HepG2 (cell line): ENCODE measurements around the gene MDM4. TPM values are rescaled to one million over a fixed set of nuclear protein-coding genes. Genes with fewer than 3 reads are reported as not detected.

ENCODE experiments used
- ARHGAP35 ChIP-seq: sonication (generic); formaldehyde crosslinking; IDR thresholded peaks from 2 replicates; pipeline ENCODE4 v1.9.0; 2022; ENCODE audit warnings: mild to moderate bottlenecking, inconsistent platforms, moderate library complexity, missing genetic modification reagents, borderline replicate concordance
- ARNT2 ChIP-seq: sonication (generic); formaldehyde crosslinking; IDR thresholded peaks from 2 replicates; pipeline ENCODE4 v1.8.0; 2022; ENCODE audit warnings: mild to moderate bottlenecking, low read depth, missing genetic modification reagents, moderate library complexity
- HDAC2 ChIP-seq: sonication (generic); formaldehyde crosslinking; IDR thresholded peaks from 2 replicates; pipeline ENCODE4 v1.4.0; 2020; ENCODE audit warnings: missing genetic modification reagents
- HNRNPLL ChIP-seq: fragments of 200-400 bp; formaldehyde crosslinking; IDR thresholded peaks from 2 replicates; pipeline ENCODE4 v1.6.1; 2017; ENCODE audit warnings: mild to moderate bottlenecking, low read depth, low read length; ENCODE audit not compliant: poor library complexity, severe bottlenecking
- MNT ChIP-seq: fragments of 450-650 bp; IDR thresholded peaks from 2 replicates; pipeline ENCODE4 v1.6.1; 2016
- RBM39 ChIP-seq: fragments of 200-400 bp; formaldehyde crosslinking; IDR thresholded peaks from one replicate; pipeline ENCODE4 v1.6.1; 2018; ENCODE audit warnings: antibody characterized with exemption, mild to moderate bottlenecking, low read depth, low read length; ENCODE audit not compliant: poor library complexity, severe bottlenecking
- SKIL ChIP-seq: sonication (generic); formaldehyde crosslinking; IDR thresholded peaks from 2 replicates; pipeline ENCODE4 v1.8.0; 2022; ENCODE audit warnings: missing genetic modification reagents, mild to moderate bottlenecking, moderate library complexity, borderline replicate concordance
- YEATS4 ChIP-seq: sonication (generic); formaldehyde crosslinking; IDR thresholded peaks from 2 replicates; pipeline ENCODE4 v1.4.0; 2020; ENCODE audit warnings: missing genetic modification reagents, borderline replicate concordance
- ZBTB1 ChIP-seq: sonication (generic); formaldehyde crosslinking; IDR thresholded peaks from 2 replicates; pipeline ENCODE4 v1.4.0; 2020; ENCODE audit warnings: missing genetic modification reagents, borderline replicate concordance
- ZFY ChIP-seq: sonication (generic); formaldehyde crosslinking; IDR thresholded peaks from 2 replicates; pipeline ENCODE4 v1.4.0; 2020; ENCODE audit warnings: missing genetic modification reagents
- ZMYM3 ChIP-seq: sonication (generic); formaldehyde crosslinking; IDR thresholded peaks from 2 replicates; pipeline ENCODE4 v1.5.1; 2020; ENCODE audit warnings: mild to moderate bottlenecking, missing genetic modification reagents
- ZNF264 ChIP-seq: sonication (generic); formaldehyde crosslinking; IDR thresholded peaks from 2 replicates; pipeline ENCODE4 v1.4.0; 2020; ENCODE audit warnings: missing genetic modification reagents
- ZNF274 ChIP-seq: sonication (generic); formaldehyde crosslinking; IDR thresholded peaks from 2 replicates; pipeline ENCODE4 v1.5.1; 2020; ENCODE audit warnings: mild to moderate bottlenecking, missing genetic modification reagents
- ZNF354B ChIP-seq: sonication (generic); formaldehyde crosslinking; IDR thresholded peaks from 2 replicates; pipeline ENCODE4 v1.8.0; 2022; ENCODE audit warnings: mild to moderate bottlenecking, missing genetic modification reagents
- ZNF431 ChIP-seq: sonication (generic); formaldehyde crosslinking; IDR thresholded peaks from 2 replicates; pipeline ENCODE4 v1.9.0; 2022; ENCODE audit warnings: missing genetic modification reagents, low read depth, mild to moderate bottlenecking, borderline replicate concordance
- ZNF543 ChIP-seq: sonication (generic); formaldehyde crosslinking; IDR thresholded peaks from 2 replicates; pipeline ENCODE4 v1.4.0; 2020; ENCODE audit warnings: mild to moderate bottlenecking, missing genetic modification reagents
- ZNF546 ChIP-seq: sonication (generic); formaldehyde crosslinking; conservative IDR thresholded peaks from 2 replicates; pipeline ENCODE4 v1.8.1; 2023; ENCODE audit warnings: mild to moderate bottlenecking, missing genetic modification reagents
- ZSCAN31 ChIP-seq: sonication (generic); formaldehyde crosslinking; IDR thresholded peaks from 2 replicates; pipeline ENCODE4 v1.5.0; 2020; ENCODE audit warnings: low read depth, mild to moderate bottlenecking, missing genetic modification reagents
- polyA plus RNA-seq, 8 experiments: library from polyadenylated mRNA; depleted of rRNA in 3 of 8; stranded (reverse) in 7 of 8; unstranded in 1 of 8; fragments of >200 nt; fragmentation: Illumina TruSeq in 4 of 8; extraction: Trizol in 4 of 8; gene quantifications; 2 replicates each; pipeline versions ENCODE4 v1.2.1 to v1.2.3, GENCODE V29; 2011 to 2016; ENCODE audit warnings: low read depth in 4 of 8, missing spikeins in 1 of 8, mixed read lengths in 1 of 8; ENCODE audit not compliant: insufficient read depth in 1 of 8
- total RNA-seq, 5 experiments: library from RNA; depleted of rRNA; stranded (reverse); fragments of >200 nt; fragmentation: Illumina TruSeq; extraction: Trizol; gene quantifications; 2 replicates each; pipeline ENCODE4 v1.2.3, GENCODE V29; 2016; ENCODE audit warnings: low read depth in 1 of 5

MDM4 gene
- total and polyA plus RNA-seq, 2 of the 13 experiments (the other 11 are each of a cell fraction or from before 2014, with no cell fraction given), result 14.9 to 19.0 TPM

GRCh38 chr1:204494281-204495077 lies 21.7 kb upstream of the MDM4 start, which contains the start of gene PIK3C2B (continued):
- peak; percentile 72; the same call in 1 of the 2 replicates for TF ChIP-seq SKIL (CRISPR knock-in tag)
- TF ChIP-seq ZNF264, result 0 out of 2 replicates have a peak, but pooled peaks have one; percentile 36
- peak; percentile 86; the same call in 1 of the 2 replicates for TF ChIP-seq ARHGAP35 (CRISPR knock-in tag)
- 0 out of 2 replicates have a peak, but pooled peaks have one; percentile 27 for TF ChIP-seq ZNF543
- TF ChIP-seq ZSCAN31 (CRISPR knock-in tag), result peak; percentile 87
- no peak for TF ChIP-seq ZBTB1 (CRISPR knock-in tag)
- peak; percentile 63; the same call in 1 of the 2 replicates for TF ChIP-seq HDAC2 (CRISPR knock-in tag)
- TF ChIP-seq ZNF354B (CRISPR knock-in tag), result peak; percentile 70; the same call in 1 of the 2 replicates
- TF ChIP-seq ZNF274 (CRISPR knock-in tag), result peak; percentile 71; the same call in 1 of the 2 replicates
- peak; percentile 79 for TF ChIP-seq YEATS4 (CRISPR knock-in tag)
- TF ChIP-seq ARNT2 (CRISPR knock-in tag), result peak; percentile 25; the same call in 1 of the 2 replicates
- TF ChIP-seq ZNF546 (CRISPR knock-in tag), result no peak
- TF ChIP-seq HNRNPLL, result peak; percentile 90
- peak; percentile 68 for TF ChIP-seq ZFY (CRISPR knock-in tag)
- TF ChIP-seq ZNF431 (CRISPR knock-in tag), result 0 out of 2 replicates have a peak, but pooled peaks have one; percentile 26
- TF ChIP-seq RBM39, result peak; percentile 55
- peak; percentile 36; the same call in 1 of the 2 replicates for TF ChIP-seq ZMYM3 (CRISPR knock-in tag)
- no peak for TF ChIP-seq MNT
